Measurements from ENCODE around the gene ADGRG4.

Gene ADGRG4

DNA sequence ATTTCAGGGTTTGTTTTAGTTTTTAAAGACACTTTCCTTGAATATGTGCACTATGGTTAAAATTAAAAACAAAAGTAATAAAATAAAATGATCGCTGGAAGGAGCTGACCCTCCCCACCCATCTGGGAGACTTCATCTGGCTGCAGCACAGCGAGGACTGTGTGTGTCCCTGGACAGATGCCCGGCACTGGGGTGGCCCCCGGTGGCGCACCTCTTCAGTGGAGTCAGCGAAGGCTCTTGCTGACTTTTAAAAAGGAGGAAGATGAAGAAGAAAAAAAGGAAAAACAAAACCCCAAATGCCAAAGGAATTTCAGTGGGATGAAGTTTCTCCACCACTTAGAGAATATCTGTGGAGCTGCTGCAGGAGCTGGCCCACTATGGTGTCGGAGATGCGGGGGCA lies 5.4 kb upstream of the ADGRG4 start:
- no peak for DNase-seq (ENCODE audit: low read depth)

DNA sequence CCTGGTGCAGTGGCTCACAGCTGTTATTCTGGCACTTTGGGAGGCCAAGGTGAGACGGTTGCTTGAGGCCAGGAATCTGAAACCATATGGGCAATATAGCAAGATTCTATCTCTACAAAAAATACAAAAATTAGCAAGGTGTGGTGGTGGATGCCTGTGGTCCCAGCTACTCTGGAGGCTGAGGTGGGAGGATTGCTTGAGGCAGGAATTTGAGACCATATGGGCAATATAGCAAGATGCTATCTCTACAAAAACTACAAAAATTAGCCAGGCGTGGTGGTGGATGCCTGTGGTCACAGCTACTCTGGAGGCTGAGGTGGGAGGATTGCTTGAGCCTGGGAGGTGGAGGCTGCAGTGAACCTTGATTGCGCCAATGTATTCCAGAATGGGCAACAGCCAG lies 2.3 kb downstream of the ADGRG4 start:
- no peak for DNase-seq (ENCODE audit: low read depth)

DNA sequence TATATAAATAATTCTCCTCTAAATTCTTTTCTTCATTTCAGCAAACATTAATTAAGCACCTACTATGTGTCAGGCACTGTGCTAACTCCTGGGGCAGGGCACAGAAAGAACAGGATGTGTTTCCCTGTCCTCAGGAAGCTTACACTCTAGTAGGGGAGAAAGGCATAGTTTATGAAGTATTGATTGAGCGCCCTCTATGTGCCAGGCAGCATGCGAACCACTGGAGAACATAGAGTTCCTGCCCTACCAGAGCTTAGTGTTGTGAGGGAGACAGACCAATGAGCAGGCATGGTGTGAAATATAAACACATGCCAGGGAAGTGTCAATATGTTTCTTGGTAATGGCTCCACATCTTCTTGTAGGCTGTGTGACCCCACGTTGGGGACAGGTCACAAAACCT lies 3.7 kb downstream of the ADGRG4 start:
- no peak for DNase-seq (ENCODE audit: low read depth)

DNA sequence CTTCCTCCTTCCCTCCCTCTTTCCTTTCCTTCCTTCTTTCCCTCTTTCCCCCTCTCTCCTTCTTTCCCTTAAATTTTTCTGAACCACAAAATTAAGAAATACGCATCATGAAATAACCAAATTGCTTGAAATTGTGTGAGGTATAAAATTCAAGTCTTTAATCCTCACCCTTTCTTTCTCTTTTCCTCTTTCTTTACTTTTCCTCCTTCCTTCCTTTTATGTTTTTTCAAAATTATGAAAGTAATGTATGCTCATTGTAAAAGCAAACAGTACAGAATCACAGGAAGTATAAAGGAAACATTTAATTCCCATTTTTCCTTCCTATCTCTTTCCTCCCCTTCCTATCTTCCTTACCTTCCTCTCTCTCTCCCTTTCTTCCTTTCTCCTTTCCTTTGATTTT lies 5.4 kb downstream of the ADGRG4 start:
- no peak for DNase-seq (ENCODE audit: low read depth)

GRCh38 chrX:136307471-136307870 lies 6.7 kb downstream of the ADGRG4 start:
- DNase-seq (ENCODE audit: low read depth), result no peak

DNA sequence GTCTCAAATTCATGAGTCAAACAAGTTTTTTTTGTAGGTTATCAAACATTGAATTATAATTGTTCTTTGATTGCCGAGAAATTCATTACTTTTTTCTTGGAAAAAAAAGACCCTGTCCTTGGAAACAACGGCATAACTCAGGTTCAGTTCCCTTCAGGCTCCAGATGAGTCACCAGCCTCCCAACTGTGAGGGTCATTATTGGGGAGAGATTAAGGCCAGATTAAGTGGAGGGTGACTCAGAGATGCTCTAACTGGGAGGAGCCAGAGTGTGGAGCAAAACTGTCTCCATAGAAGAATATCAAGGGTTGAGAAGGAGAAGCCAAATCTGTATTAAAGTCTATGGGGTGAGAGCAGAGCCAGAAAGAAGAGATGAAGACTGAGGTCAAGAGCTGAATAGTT lies 9.6 kb downstream of the ADGRG4 start:
- DNase-seq (ENCODE audit: low read depth), result no peak

DNA sequence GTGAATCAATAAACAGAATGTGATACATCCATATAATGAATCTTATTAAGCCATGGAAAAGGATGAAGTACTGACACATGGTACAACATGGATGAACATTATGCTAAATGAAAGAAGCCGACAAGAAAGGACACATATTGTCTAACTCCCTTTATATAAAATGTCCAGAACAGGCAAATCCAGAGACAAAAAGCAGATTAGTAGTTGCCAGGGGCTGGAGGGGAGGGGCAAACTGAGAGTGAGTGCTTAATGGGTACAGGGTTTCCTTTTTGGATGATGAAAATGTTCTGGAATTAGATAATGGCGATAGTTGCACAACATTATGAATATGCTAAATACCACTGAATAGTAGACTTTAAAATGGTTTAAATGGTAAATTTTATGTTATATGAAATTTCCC lies 17.4 kb downstream of the ADGRG4 start:
- DNase-seq (ENCODE audit: low read depth), result no peak

DNA sequence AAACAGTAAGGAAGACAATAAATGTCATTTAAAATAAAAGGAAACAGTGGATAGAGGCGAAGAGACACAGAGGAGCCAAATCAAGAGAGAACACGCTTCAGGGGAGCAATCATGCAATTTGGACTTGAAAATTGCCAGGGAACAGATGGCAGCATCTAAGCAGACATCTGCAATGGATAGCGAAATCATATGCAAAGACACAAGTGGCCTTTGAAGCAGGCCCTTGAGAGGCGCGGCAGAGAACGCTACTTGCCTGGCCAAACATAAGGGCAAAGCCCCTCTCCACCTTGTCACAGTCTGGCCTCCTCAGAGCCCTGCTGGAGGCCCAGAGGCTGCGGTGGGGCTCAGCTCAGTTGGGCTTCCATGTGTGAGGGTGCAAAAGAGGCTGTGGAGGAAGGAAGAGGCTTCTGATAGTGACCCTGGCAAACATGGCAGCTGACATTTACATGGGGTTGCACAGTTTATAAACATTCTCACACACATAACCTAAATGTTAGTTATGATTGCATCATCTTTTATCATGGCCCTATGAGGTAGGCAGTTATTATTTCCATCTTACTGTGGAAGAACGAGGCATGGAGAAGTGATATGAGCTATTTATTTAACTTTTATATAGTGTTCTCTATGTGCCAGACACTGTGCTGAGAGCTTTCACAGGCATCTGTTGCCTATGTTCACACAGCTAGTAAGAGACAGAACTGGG lies 18.3 kb downstream of the ADGRG4 start:
- DNase-seq (ENCODE audit: low read depth), result no peak

DNA sequence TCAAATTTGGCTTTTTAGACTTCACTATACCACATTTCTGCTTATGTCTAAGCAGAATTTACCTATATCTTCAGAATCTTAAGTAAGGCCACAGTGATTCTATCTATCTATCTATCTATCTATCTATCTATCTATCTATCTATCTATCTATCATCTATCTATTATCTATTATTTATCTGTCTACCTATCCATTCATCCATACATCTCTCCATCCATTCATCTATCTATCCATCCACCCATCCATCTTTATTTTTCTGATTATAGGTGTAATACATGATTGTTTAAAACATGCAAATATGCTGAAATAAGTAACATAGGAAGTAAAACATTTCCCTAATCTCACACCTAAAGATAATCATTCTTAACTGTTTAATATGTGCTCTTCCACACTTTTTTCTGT lies 18.8 kb downstream of the ADGRG4 start:
- no peak for DNase-seq (ENCODE audit: low read depth)

DNA sequence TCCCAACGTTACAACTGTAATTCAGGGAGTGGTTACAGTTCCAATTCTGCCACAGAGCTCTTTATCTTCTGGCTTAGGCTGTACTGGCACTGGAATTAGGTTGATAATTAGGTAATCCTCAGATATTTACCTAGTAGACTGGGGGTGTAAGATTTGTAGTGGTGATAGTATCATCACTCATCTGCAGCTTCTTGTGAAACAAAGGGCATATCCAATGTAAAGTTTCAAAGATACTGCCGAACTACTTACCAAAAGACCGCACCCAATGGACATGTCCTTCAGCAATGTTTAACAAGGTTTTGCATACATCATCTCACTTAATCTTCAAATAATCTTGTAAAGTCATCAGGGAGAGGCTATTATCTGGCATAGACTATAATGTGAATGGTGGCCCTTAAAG lies 20.8 kb downstream of the ADGRG4 start:
- DNase-seq (ENCODE audit: low read depth), result no peak

GRCh38 chrX:136322064-136322463 lies 21.3 kb downstream of the ADGRG4 start:
- DNase-seq (ENCODE audit: low read depth), result no peak

DNA sequence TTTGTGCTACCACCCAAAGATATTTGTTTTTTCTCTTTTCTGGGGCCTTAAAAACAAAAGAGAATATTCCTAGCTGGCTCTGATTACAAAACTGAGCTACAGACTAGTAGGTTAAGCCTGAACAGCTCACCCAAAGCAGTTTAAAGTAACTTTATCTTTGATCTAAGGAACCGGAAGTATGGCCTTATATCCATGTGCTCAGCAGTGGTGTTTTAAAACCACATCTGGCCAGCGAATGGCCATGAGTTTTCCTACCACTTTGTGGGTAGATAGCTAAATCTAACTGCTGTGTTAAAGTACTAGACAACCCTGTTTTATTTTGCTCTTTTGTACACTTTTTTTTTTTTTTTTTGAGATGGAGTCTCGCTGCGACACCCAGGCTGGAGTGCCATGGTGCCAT lies 24.6 kb downstream of the ADGRG4 start:
- DNase-seq (ENCODE audit: low read depth), result no peak

GRCh38 chrX:136328933-136329332 lies 28.2 kb downstream of the ADGRG4 start:
- no peak for DNase-seq (ENCODE audit: low read depth)

GRCh38 chrX:136336623-136337022 lies 35.9 kb downstream of the ADGRG4 start:
- no peak for DNase-seq (ENCODE audit: low read depth)

GRCh38 chrX:136339702-136340101 lies 38.9 kb downstream of the ADGRG4 start:
- DNase-seq (ENCODE audit: low read depth), result no peak

GRCh38 chrX:136344320-136344719 lies 43.6 kb downstream of the ADGRG4 start:
- no peak for DNase-seq (ENCODE audit: low read depth)

GRCh38 chrX:136346506-136346905 lies 45.7 kb downstream of the ADGRG4 start:
- no peak for DNase-seq (ENCODE audit: low read depth)

GRCh38 chrX:136347706-136348105 lies 46.9 kb downstream of the ADGRG4 start:
- DNase-seq (ENCODE audit: low read depth), result no peak

DNA sequence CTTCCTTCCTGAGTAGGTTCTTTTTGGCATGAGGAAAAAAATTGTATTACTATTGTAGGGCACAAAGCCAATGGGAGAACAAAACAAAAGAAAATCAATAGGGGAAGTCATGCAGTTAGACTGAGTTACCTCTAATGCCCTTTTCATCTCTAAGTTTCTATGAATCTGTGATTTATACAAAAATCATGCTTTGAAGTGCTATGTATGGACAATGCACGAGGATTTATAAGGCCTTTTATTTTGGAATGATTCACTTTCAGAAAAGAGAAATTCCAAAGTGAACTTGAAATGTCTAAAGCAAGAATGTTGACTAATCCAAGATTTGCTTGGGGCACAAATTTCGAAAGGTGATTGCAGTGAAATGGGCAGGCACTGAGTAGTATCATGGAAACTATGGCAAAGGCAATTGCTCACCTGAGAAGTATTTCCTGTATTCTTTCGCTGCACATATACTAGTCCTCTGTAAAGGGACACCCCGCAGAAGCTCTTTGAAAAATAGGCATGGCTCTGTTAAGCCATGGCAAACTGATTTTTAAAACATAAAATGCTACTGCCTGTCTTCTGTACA lies 52.8 kb downstream of the ADGRG4 start:
- no peak for DNase-seq (ENCODE audit: low read depth)

GRCh38 chrX:136354201-136354600 lies 53.4 kb downstream of the ADGRG4 start:
- no peak for DNase-seq (ENCODE audit: low read depth)

DNA sequence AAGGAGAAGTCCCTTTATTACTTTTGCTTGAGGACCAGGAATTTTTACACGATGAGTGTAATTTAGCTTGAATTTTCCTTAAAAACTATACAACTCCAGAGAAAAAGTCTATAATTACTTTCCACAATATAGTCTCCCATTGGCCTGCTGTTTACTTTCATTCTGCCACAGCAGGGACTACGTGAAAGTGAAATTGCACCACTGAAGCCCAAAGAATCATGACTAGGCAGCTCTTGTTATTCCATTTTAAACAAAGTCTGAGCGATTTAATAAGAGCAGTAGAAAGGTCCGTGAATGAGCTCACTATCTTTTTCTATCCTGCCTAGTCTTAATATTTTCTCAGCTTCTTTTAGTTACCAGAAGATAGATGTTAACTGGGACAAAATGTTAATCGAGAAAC lies 68.6 kb downstream of the ADGRG4 start:
- no peak for DNase-seq (ENCODE audit: low read depth)

DNA sequence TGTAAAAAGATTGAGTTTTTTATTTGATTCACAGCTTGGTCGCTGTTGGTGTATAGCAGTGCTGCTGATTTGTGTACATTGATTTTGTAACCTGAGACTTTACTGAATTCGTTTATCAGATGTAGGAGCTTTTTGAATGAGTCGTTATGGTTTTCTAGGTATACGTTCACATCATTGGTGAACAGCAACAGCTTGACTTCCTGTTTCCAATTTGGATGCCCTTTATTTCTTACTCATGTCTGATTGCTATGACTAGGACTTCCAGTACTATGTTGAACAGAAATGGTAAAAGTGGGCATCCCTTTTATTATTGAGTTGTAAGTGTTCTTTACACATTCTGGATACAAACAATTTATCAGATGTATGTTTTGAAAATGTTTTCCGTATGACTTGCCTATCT lies 76.0 kb downstream of the ADGRG4 start:
- DNase-seq (ENCODE audit: low read depth), result no peak

- DNase-seq (ENCODE audit: low read depth), result no peak
Measured at GRCh38 chrX:136380010-136380769, 79.4 kb downstream of the ADGRG4 start.

GRCh38 chrX:136386173-136386572 lies 85.4 kb downstream of the ADGRG4 start:
- DNase-seq (ENCODE audit: low read depth), result no peak
